H1 (cell line): ENCODE results near the gene RGS6. TPM values are rescaled to one million over a fixed set of nuclear protein-coding genes. Genes with fewer than 3 reads are reported as not detected.

Source experiments
- CTCF ChIA-PET: fragments of 300-600 bp; sonication (Branson Sonifier 250); formaldehyde crosslinking; loops from one replicate; lab custom pipeline; 2021; ENCODE audit not compliant: partially characterized antibody; lab: Charles Lee
- POLR2A ChIA-PET: fragments of 300-600 bp; sonication (Branson Sonifier 250); formaldehyde crosslinking; loops from one replicate; lab custom pipeline; 2021; ENCODE audit warnings: inconsistent platforms; ENCODE audit not compliant: partially characterized antibody; lab: Charles Lee
- DNase-seq, 2 experiments: peaks; one replicate each; pipeline versions ENCODE4 v3.0.0 to v3.0.0-alpha.2; 2010 to 2022; ENCODE audit warnings: low spot score in 2 of 2, low read depth in 1 of 2, mixed read lengths in 1 of 2
- FAIRE-seq: peaks from 2 replicates; lab custom pipeline; 2011; peaks lifted over from hg19 to GRCh38; lab: Jason Lieb, UNC
- H2AFZ ChIP-seq: 2 replicates; pipeline ENCODE4 v1.8.1; 2012; ENCODE audit warnings: low read length, inconsistent platforms
- H2AK5ac ChIP-seq: 2 replicates; pipeline ENCODE4 v1.6.1; 2013; ENCODE audit warnings: low read depth, low read length
- H2BK120ac ChIP-seq: replicated peaks from 2 replicates; pipeline ENCODE3; 2013; ENCODE audit warnings: low read depth, low read length, inconsistent platforms
- H2BK12ac ChIP-seq: 2 replicates; pipeline ENCODE4 v1.6.1; 2013; ENCODE audit warnings: low read depth, low read length
- H2BK15ac ChIP-seq: 2 replicates; pipeline ENCODE4 v1.6.1; 2013; ENCODE audit warnings: low read length
- H2BK20ac ChIP-seq: 2 replicates; pipeline ENCODE4 v1.6.1; 2013; ENCODE audit warnings: low read length
- H2BK5ac ChIP-seq: 2 replicates; pipeline ENCODE4 v1.6.1; 2013; ENCODE audit warnings: low read depth, low read length
- H3K14ac ChIP-seq: 2 replicates; pipeline ENCODE4 v1.6.1; 2013; ENCODE audit warnings: inconsistent platforms; ENCODE audit not compliant: insufficient read length
- H3K18ac ChIP-seq: 2 replicates; pipeline ENCODE4 v1.6.1; 2013; ENCODE audit warnings: low read length; ENCODE audit errors: extremely low read depth
- H3K23ac ChIP-seq: 2 replicates; pipeline ENCODE4 v1.6.1; 2013; ENCODE audit warnings: inconsistent platforms; ENCODE audit not compliant: insufficient read length
- H3K23me2 ChIP-seq: 2 replicates; pipeline ENCODE4 v1.6.1; 2013; ENCODE audit warnings: low read depth, low read length
- H3K27ac ChIP-seq: 2 replicates; pipeline ENCODE4 v1.6.1; 2011; ENCODE audit warnings: low read depth, low read length, inconsistent platforms
- H3K27me3 ChIP-seq, 4 experiments: replicated peaks in 1 of 4; 1 replicate in 1 of 4; 2 replicates in 3 of 4; pipeline versions ENCODE4 v1.6.1 to v1.8.1; 2011 to 2013; ENCODE audit warnings: low read length in 3 of 4, mild to moderate bottlenecking in 3 of 4, inconsistent platforms in 2 of 4, mixed read lengths in 2 of 4, moderate library complexity in 1 of 4; ENCODE audit not compliant: control insufficient read depth in 3 of 4, insufficient read depth in 3 of 4; ENCODE audit errors: extremely low read depth in 1 of 4
- H3K36me3 ChIP-seq, 4 experiments: 2 replicates each; pipeline versions ENCODE4 v1.6.1 to v1.8.1; 2011 to 2013; ENCODE audit warnings: mild to moderate bottlenecking in 4 of 4, low read length in 3 of 4, moderate library complexity in 2 of 4, control low read depth in 1 of 4, inconsistent platforms in 1 of 4; ENCODE audit not compliant: insufficient read depth in 4 of 4, control insufficient read depth in 2 of 4
- H3K4ac ChIP-seq: replicated peaks from 2 replicates; pipeline ENCODE3; 2013; ENCODE audit warnings: low read length, low read depth, mixed read lengths, inconsistent platforms; ENCODE audit not compliant: insufficient read length
- H3K4me1 ChIP-seq, 4 experiments: replicated peaks in 1 of 4; 1 replicate in 1 of 4; 2 replicates in 3 of 4; pipeline versions ENCODE4 v1.6.1 to v1.8.1; 2011 to 2013; ENCODE audit warnings: low read length in 3 of 4, inconsistent platforms in 2 of 4, mixed read lengths in 1 of 4; ENCODE audit not compliant: insufficient read depth in 4 of 4, control insufficient read depth in 3 of 4
- H3K4me2 ChIP-seq, 2 experiments: 2 replicates each; pipeline versions ENCODE4 v1.6.1 to v1.8.1; 2011 to 2013; ENCODE audit warnings: low read depth in 2 of 2, low read length in 2 of 2, control low read depth in 1 of 2, inconsistent platforms in 1 of 2, mild to moderate bottlenecking in 1 of 2; ENCODE audit not compliant: insufficient read depth in 1 of 2
- H3K4me3 ChIP-seq, 4 experiments: fragments of 200-600, 300-600 bp in 1 of 4; sonication (generic), shearing (Covaris generic), sonication (Bioruptor Twin) in 1 of 4; 2 replicates each; pipeline versions ENCODE4 v1.5.1 to v1.8.1; 2011 to 2016; ENCODE audit warnings: low read length in 4 of 4, low read depth in 3 of 4, control low read depth in 2 of 4, inconsistent platforms in 2 of 4, mild to moderate bottlenecking in 2 of 4, mixed read lengths in 1 of 4, moderate library complexity in 1 of 4; ENCODE audit not compliant: insufficient read depth in 2 of 4; ENCODE audit errors: extremely low read depth in 1 of 4
- H3K56ac ChIP-seq: replicated peaks from 2 replicates; pipeline ENCODE3; 2013; ENCODE audit warnings: low read depth, mild to moderate bottlenecking, mixed read lengths, low read length, inconsistent platforms; ENCODE audit not compliant: insufficient read length
- H3K79me1 ChIP-seq: 2 replicates; pipeline ENCODE4 v1.6.1; 2013; ENCODE audit warnings: low read depth, low read length, control low read depth
- H3K79me2 ChIP-seq, 2 experiments: 2 replicates each; pipeline versions ENCODE4 v1.6.1 to v1.8.1; 2012 to 2013; ENCODE audit warnings: low read length in 2 of 2, mild to moderate bottlenecking in 2 of 2, inconsistent platforms in 1 of 2; ENCODE audit not compliant: insufficient read depth in 2 of 2, control insufficient read depth in 1 of 2
- H3K9ac ChIP-seq, 4 experiments: replicated peaks in 1 of 4; 1 replicate in 1 of 4; 2 replicates in 3 of 4; pipeline versions ENCODE4 v1.6.1 to v1.8.1; 2011 to 2013; ENCODE audit warnings: low read depth in 3 of 4, low read length in 3 of 4, control low read depth in 2 of 4, mild to moderate bottlenecking in 2 of 4, moderate library complexity in 2 of 4, inconsistent platforms in 1 of 4; ENCODE audit errors: extremely low read depth in 1 of 4
- H3K9me3 ChIP-seq, 2 experiments: 2 replicates each; pipeline versions ENCODE4 v1.6.1 to v1.8.1; 2012 to 2013; ENCODE audit warnings: mild to moderate bottlenecking in 2 of 2, moderate library complexity in 2 of 2, control low read depth in 1 of 2, inconsistent platforms in 1 of 2, low read depth in 1 of 2, low read length in 1 of 2, mixed read lengths in 1 of 2; ENCODE audit not compliant: insufficient read depth in 2 of 2
- H4K20me1 ChIP-seq, 2 experiments: replicated peaks in 1 of 2; 2 replicates each; pipeline versions ENCODE3 to v1.8.1; 2011 to 2013; ENCODE audit warnings: inconsistent platforms in 2 of 2, low read length in 2 of 2, mild to moderate bottlenecking in 1 of 2; ENCODE audit not compliant: insufficient read depth in 2 of 2, control insufficient read depth in 1 of 2
- H4K5ac ChIP-seq: 2 replicates; pipeline ENCODE4 v1.6.1; 2013; ENCODE audit warnings: low read length, low read depth, mixed read lengths, inconsistent platforms; ENCODE audit not compliant: insufficient read length
- H4K8ac ChIP-seq: 2 replicates; pipeline ENCODE4 v1.8.0; 2013; ENCODE audit warnings: mild to moderate bottlenecking, moderate library complexity, low read length, inconsistent platforms; ENCODE audit not compliant: insufficient read depth; ENCODE audit errors: extremely low read depth
- H4K91ac ChIP-seq: replicated peaks from 2 replicates; pipeline ENCODE3; 2013; ENCODE audit warnings: low read length, mixed read lengths, inconsistent platforms; ENCODE audit not compliant: insufficient read length
- ATF3 ChIP-seq: IDR thresholded peaks from 2 replicates; pipeline ENCODE4 v1.6.1; 2011; ENCODE audit warnings: low read depth, mild to moderate bottlenecking, low read length; ENCODE audit not compliant: insufficient read depth
- EP300 ChIP-seq, 2 experiments: IDR thresholded peaks; 1 replicate in 1 of 2; 2 replicates in 1 of 2; pipeline ENCODE4 v1.6.1; 2011 to 2012; ENCODE audit warnings: low read depth in 2 of 2, low read length in 2 of 2, mild to moderate bottlenecking in 2 of 2, borderline replicate concordance in 1 of 2, inconsistent platforms in 1 of 2, moderate library complexity in 1 of 2
- GABPA ChIP-seq: IDR thresholded peaks from 2 replicates; pipeline ENCODE4 v1.6.1; 2011; ENCODE audit warnings: mild to moderate bottlenecking, low read length, moderate library complexity, borderline replicate concordance; ENCODE audit not compliant: insufficient read depth
- GTF2F1 ChIP-seq: IDR thresholded peaks from 2 replicates; pipeline ENCODE4 v1.6.1; 2012; ENCODE audit warnings: low read depth, low read length, improper control_type of control experiment, borderline replicate concordance
- KDM4A ChIP-seq: IDR thresholded peaks from one replicate; pipeline ENCODE4 v1.7.1; 2012; ENCODE audit warnings: low read depth, mild to moderate bottlenecking, moderate library complexity, low read length, inconsistent platforms; ENCODE audit not compliant: severe bottlenecking
- NANOG ChIP-seq: IDR thresholded peaks from 2 replicates; pipeline ENCODE4 v1.6.1; 2011; ENCODE audit warnings: low read length, low read depth, mild to moderate bottlenecking, inconsistent platforms; ENCODE audit not compliant: insufficient read depth, poor library complexity, severe bottlenecking
- POLR2AphosphoS5 ChIP-seq: IDR thresholded peaks from 2 replicates; pipeline ENCODE4 v1.6.1; 2011; ENCODE audit warnings: low read depth, low read length
- SAP30 ChIP-seq: fragments of 300-600 bp; sonication (generic); IDR thresholded peaks from 2 replicates; pipeline ENCODE4 v1.7.1; 2012; ENCODE audit warnings: low read length, moderate library complexity, mild to moderate bottlenecking, inconsistent platforms; ENCODE audit not compliant: insufficient read depth, insufficient replicate concordance
- SIN3A ChIP-seq, 2 experiments: IDR thresholded peaks in 1 of 2; conservative IDR thresholded peaks in 1 of 2; 2 replicates each; pipeline ENCODE4 v1.6.1; 2011 to 2012; ENCODE audit warnings: low read length in 2 of 2, improper control_type of control experiment in 1 of 2, low read depth in 1 of 2, mild to moderate bottlenecking in 1 of 2
- SIX5 ChIP-seq: IDR thresholded peaks from 2 replicates; pipeline ENCODE4 v1.6.1; 2011; ENCODE audit warnings: mild to moderate bottlenecking, low read depth, low read length
- SUZ12 ChIP-seq: fragments of 200-600 bp; sonication (generic); IDR thresholded peaks from 2 replicates; pipeline ENCODE4 v1.6.1; 2012; ENCODE audit warnings: mild to moderate bottlenecking, inconsistent platforms, low read length, moderate library complexity, mixed read lengths
- WGBS, 2 experiments: shearing (Covaris generic) in 1 of 2; methylation state at CpG; one replicate each; pipeline versions ENCODE4 v1.1.6 to v1.1.7; 2013 to 2015; ENCODE audit warnings: low lambda C conversion rate in 2 of 2, mixed read lengths in 2 of 2, inconsistent platforms in 1 of 2, low coverage in 1 of 2, missing lambda C conversion rate in 1 of 2; ENCODE audit not compliant: insufficient replicate concordance in 2 of 2, insufficient coverage in 1 of 2, insufficient read length in 1 of 2; ENCODE audit errors: extremely low coverage in 1 of 2, missing lambda C conversion rate in 1 of 2; 5-methylcytosine and 5-hydroxymethylcytosine counted together
- polyA plus RNA-seq, 7 experiments: library from polyadenylated mRNA; depleted of rRNA in 3 of 7; stranded (reverse) in 5 of 7; unstranded in 2 of 7; fragments of >200 nt in 5 of 7; fragments of 200-250 nt in 2 of 7; gene quantifications; 1 replicate in 5 of 7; 2 replicates in 1 of 7; 4 replicates in 1 of 7; pipeline versions ENCODE4 v1.2.1 to v1.2.3, GENCODE V29; 2011 to 2013; ENCODE audit warnings: missing spikeins in 2 of 7, mixed read lengths in 2 of 7
- total RNA-seq: library from RNA; stranded (reverse); fragmentation: NEBNext Ultra II Directional; extraction: Animal tissue kit (Norgen Biotek cat#: 25700); gene quantifications from 2 replicates; pipeline ENCODE4 v1.2.1, GENCODE V29; 2021

Gene RGS6
- total and polyA plus RNA-seq, 2 of the 8 experiments (the other 6 are each of a cell fraction or from before 2014, with no cell fraction given) = 0.26 to 1.1 TPM

GRCh38 chr14:72347118-72347517 is 414.9 kb downstream of the RGS6 start:
- POLR2A ChIA-PET = no interaction called here
- no peak overlapping the region for H2BK20ac ChIP-seq
- H3K4me3 ChIP-seq = no peak overlapping the region
- no peak overlapping the region for H4K8ac ChIP-seq
- H2BK120ac ChIP-seq = no peak overlapping the region
- H3K36me3 ChIP-seq = no peaks in the 10 kb centered on the region
- H2AK5ac ChIP-seq = no peak overlapping the region
- H3K27me3 ChIP-seq = no peaks in the 10 kb centered on the region
- no peaks in the 10 kb centered on the region for H4K20me1 ChIP-seq
- no peak overlapping the region for H2BK12ac ChIP-seq
- H3K4me2 ChIP-seq = no peak overlapping the region
- H3K27ac ChIP-seq = no peak overlapping the region
- no peaks in the 10 kb centered on the region for H3K79me1 ChIP-seq
- no peak overlapping the region for H3K23ac ChIP-seq
- DNase-seq (no peak), FAIRE-seq (no peak)
- H3K18ac ChIP-seq = no peak overlapping the region
- no peaks in the 10 kb centered on the region for H3K4me1 ChIP-seq
- H3K56ac ChIP-seq = no peak overlapping the region
- H2AFZ ChIP-seq = no peak overlapping the region
- no peaks in the 10 kb centered on the region for H3K79me2 ChIP-seq
- CTCF ChIA-PET = no interaction called here
- no peak overlapping the region for H2BK5ac ChIP-seq
- no peak overlapping the region for H2BK15ac ChIP-seq
- H4K5ac ChIP-seq = no peak overlapping the region
- H3K4ac ChIP-seq = no peak overlapping the region
- no peak overlapping the region for H3K14ac ChIP-seq
- H4K91ac ChIP-seq = no peak overlapping the region
- 0 out of 4 replicates have a peak, but pooled peaks cover 0 to 4% of the 10 kb centered on the region in 2 experiments for H3K9me3 ChIP-seq
- 64% methylated on average over 3 of the region's 3 CpGs; no CpG with 5 or more reads in 1 of the 2 experiments for WGBS, 2 experiments
- H3K23me2 ChIP-seq = no peaks in the 10 kb centered on the region
- H3K9ac ChIP-seq = no peak overlapping the region
- TF ChIP-seq NANOG (no peak), EP300 (IDR thresholded peaks at IDR 0.05; ENCODE audit: borderline replicate concordance in 1 of 2, low read depth in 2 of 2, low read length in 2 of 2) (no peak), GABPA (no peak), ATF3 (no peak), KDM4A (no peak), SAP30 (no peak), SIN3A (conservative IDR thresholded peaks at IDR 0.05 in 1 of 2, IDR thresholded peaks at IDR 0.05 in 1 of 2; ENCODE audit: low read depth in 1 of 2, low read length in 2 of 2) (no peak), POLR2AphosphoS5 (no peak), SIX5 (no peak), SUZ12 (no peak), GTF2F1 (no peak)
